SK-N-SH treated with all-trans-retinoic acid at 6 μM for 48 hours (cell line): ENCODE data around the gene GRAMD1B.

Source experiments
- ATAC-seq: fragments of 200-7000 bp; cut with Tn5 transposase; 3 replicates; pipeline ENCODE4 v1.9.1; 2020; ENCODE audit warnings: mild to moderate bottlenecking, moderate library complexity
- BACH2 ChIP-seq: fragments of 250-450 bp; sonication (Bioruptor Pico); IDR thresholded peaks from 2 replicates; pipeline ENCODE4 v1.9.0; 2021; ENCODE audit warnings: mild to moderate bottlenecking, borderline replicate concordance
- CSDC2 ChIP-seq: fragments of 250-450 bp; sonication (Bioruptor Pico); IDR thresholded peaks from 2 replicates; pipeline ENCODE4 v1.5.0; 2020; ENCODE audit warnings: mild to moderate bottlenecking, moderate library complexity
- CSRNP3 ChIP-seq: fragments of 250-450 bp; sonication (Bioruptor Pico); IDR thresholded peaks from 2 replicates; pipeline ENCODE4 v1.5.1; 2021; ENCODE audit warnings: mild to moderate bottlenecking, moderate library complexity
- ESRRG ChIP-seq: fragments of 250-450 bp; sonication (Bioruptor Pico); IDR thresholded peaks from 2 replicates; pipeline ENCODE4 v1.6.1; 2021; ENCODE audit warnings: mild to moderate bottlenecking
- GLIS3 ChIP-seq: fragments of 250-450 bp; sonication (Bioruptor Pico); IDR thresholded peaks from 2 replicates; pipeline ENCODE4 v1.5.0; 2020; ENCODE audit warnings: mild to moderate bottlenecking, moderate library complexity
- ISL1 ChIP-seq: fragments of 250-450 bp; sonication (Bioruptor Pico); IDR thresholded peaks from 2 replicates; pipeline ENCODE4 v2.1.2; 2022; ENCODE audit warnings: mild to moderate bottlenecking, moderate library complexity
- OSR1 ChIP-seq: fragments of 250-450 bp; sonication (Bioruptor Pico); IDR thresholded peaks from 2 replicates; pipeline ENCODE4 v1.8.0; 2022; ENCODE audit warnings: moderate library complexity, mild to moderate bottlenecking, inconsistent platforms
- PATZ1 ChIP-seq: fragments of 250-450 bp; sonication (Bioruptor Pico); IDR thresholded peaks from 2 replicates; pipeline ENCODE4 v1.8.0; 2020; ENCODE audit warnings: mild to moderate bottlenecking, moderate library complexity, borderline replicate concordance
- TOX ChIP-seq: fragments of 250-450 bp; sonication (Bioruptor Pico); IDR thresholded peaks from 2 replicates; pipeline ENCODE4 v1.8.0; 2021; ENCODE audit warnings: mild to moderate bottlenecking, moderate library complexity, borderline replicate concordance
- ZFP3 ChIP-seq: fragments of 250-450 bp; sonication (Bioruptor Pico); IDR thresholded peaks from 2 replicates; pipeline ENCODE4 v1.5.0; 2020; ENCODE audit warnings: mild to moderate bottlenecking, moderate library complexity
- ZNF70 ChIP-seq: fragments of 450-650 bp; formaldehyde crosslinking; IDR thresholded peaks from 2 replicates; pipeline ENCODE4 v1.5.0; 2020; ENCODE audit warnings: mild to moderate bottlenecking, moderate library complexity
- ZNF8 ChIP-seq: fragments of 450-650 bp; formaldehyde crosslinking; IDR thresholded peaks from 2 replicates; pipeline ENCODE4 v1.5.0; 2020; ENCODE audit warnings: mild to moderate bottlenecking, moderate library complexity
- TF ChIP-seq, protein P1 (sequence below): fragments of 250-450 bp; sonication (Bioruptor Pico); IDR thresholded peaks from 2 replicates; pipeline ENCODE4 v1.5.0; 2020; ENCODE audit warnings: mild to moderate bottlenecking, moderate library complexity
- TF ChIP-seq, protein P2 (sequence below): fragments of 250-450 bp; sonication (Bioruptor Pico); IDR thresholded peaks from 2 replicates; pipeline ENCODE4 v1.8.0; 2021; ENCODE audit warnings: low read depth, mild to moderate bottlenecking, moderate library complexity, borderline replicate concordance

Gene GRAMD1B

DNA sequence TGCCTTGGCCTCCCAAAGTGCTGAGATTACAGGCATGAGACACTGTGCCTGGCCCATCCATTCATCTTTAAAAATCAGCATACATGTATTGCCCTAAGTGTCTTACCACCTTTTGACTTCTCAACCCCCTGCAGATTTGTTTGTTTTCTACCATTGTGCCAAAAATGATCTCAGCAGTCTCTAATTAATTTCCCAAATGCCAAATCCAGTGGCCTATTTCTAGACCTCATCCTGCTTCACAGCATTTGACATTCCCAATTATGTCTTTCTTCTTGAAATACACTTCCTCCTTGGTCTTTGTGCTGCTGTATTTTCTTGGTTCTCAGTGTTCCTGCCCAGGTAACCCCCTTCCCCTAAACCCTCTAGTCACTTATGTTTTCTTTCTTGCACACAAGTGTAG is 46.0 kb upstream of the GRAMD1B start:
- no peak for TF ChIP-seq ESRRG
- no peak for TF ChIP-seq OSR1 (CRISPR knock-in tag)
- no peak for ATAC-seq

- peak; percentile 22; the same call in 2 of the 3 replicates for ATAC-seq
- TF ChIP-seq CSRNP3 (CRISPR knock-in tag), result no peak
- no peak for TF ChIP-seq OSR1 (CRISPR knock-in tag)
- no peak for TF ChIP-seq TOX (CRISPR knock-in tag)
- TF ChIP-seq ZFP3, result no peak
- TF ChIP-seq BACH2 (CRISPR knock-in tag), result no peak
- no peak for TF ChIP-seq ZNF70
Measured at GRCh38 chr11:123386796-123387510, 43.1 kb upstream of the GRAMD1B start.

- no peak for TF ChIP-seq CSRNP3 (CRISPR knock-in tag)
- no peak for TF ChIP-seq ZNF8
- TF ChIP-seq, protein P1, sequence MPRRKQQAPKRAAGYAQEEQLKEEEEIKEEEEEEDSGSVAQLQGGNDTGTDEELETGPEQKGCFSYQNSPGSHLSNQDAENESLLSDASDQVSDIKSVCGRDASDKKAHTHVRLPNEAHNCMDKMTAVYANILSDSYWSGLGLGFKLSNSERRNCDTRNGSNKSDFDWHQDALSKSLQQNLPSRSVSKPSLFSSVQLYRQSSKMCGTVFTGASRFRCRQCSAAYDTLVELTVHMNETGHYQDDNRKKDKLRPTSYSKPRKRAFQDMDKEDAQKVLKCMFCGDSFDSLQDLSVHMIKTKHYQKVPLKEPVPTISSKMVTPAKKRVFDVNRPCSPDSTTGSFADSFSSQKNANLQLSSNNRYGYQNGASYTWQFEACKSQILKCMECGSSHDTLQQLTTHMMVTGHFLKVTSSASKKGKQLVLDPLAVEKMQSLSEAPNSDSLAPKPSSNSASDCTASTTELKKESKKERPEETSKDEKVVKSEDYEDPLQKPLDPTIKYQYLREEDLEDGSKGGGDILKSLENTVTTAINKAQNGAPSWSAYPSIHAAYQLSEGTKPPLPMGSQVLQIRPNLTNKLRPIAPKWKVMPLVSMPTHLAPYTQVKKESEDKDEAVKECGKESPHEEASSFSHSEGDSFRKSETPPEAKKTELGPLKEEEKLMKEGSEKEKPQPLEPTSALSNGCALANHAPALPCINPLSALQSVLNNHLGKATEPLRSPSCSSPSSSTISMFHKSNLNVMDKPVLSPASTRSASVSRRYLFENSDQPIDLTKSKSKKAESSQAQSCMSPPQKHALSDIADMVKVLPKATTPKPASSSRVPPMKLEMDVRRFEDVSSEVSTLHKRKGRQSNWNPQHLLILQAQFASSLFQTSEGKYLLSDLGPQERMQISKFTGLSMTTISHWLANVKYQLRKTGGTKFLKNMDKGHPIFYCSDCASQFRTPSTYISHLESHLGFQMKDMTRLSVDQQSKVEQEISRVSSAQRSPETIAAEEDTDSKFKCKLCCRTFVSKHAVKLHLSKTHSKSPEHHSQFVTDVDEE, result no peak
- no peak for TF ChIP-seq OSR1 (CRISPR knock-in tag)
- no peak for TF ChIP-seq CSDC2 (CRISPR knock-in tag)
- TF ChIP-seq, protein P2, sequence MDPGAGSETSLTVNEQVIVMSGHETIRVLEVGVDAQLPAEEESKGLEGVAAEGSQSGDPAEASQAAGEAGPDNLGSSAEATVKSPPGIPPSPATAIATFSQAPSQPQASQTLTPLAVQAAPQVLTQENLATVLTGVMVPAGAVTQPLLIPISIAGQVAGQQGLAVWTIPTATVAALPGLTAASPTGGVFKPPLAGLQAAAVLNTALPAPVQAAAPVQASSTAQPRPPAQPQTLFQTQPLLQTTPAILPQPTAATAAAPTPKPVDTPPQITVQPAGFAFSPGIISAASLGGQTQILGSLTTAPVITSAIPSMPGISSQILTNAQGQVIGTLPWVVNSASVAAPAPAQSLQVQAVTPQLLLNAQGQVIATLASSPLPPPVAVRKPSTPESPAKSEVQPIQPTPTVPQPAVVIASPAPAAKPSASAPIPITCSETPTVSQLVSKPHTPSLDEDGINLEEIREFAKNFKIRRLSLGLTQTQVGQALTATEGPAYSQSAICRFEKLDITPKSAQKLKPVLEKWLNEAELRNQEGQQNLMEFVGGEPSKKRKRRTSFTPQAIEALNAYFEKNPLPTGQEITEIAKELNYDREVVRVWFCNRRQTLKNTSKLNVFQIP (CRISPR knock-in tag), result no peak
- no peak for TF ChIP-seq PATZ1 (CRISPR knock-in tag)
- no peak for TF ChIP-seq BACH2 (CRISPR knock-in tag)
- TF ChIP-seq GLIS3, result no peak
- ATAC-seq, result no peak
Measured at GRCh38 chr11:123388640-123389039, 41.4 kb upstream of the GRAMD1B start.

DNA sequence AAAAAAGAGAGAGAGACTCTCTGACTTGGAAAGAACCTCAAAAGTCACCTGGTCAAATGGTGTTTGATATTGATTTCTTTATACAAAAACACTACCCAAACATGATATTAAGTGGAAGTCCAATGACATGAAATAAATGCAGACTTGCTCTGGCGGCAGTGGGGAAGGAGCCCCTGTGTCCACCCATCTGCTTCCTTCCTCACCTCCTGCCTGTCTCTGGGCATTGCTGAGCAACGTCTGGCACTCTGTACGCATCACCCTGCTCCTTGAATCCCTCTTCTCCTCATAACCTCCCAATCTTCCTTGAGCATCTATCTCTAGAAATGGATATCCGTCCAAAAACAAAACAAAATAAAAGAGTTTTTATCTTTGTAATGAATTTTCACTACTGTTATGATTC is 39.9 kb upstream of the GRAMD1B start:
- TF ChIP-seq, protein P1, result no peak
- TF ChIP-seq ISL1 (CRISPR knock-in tag) (no peak), GLIS3 (no peak)
- ATAC-seq, result no peak
